Caco-2 (cell line): ENCODE results near the gene ZYG11B. TPM values are rescaled to one million over a fixed set of nuclear protein-coding genes. Genes with fewer than 3 reads are reported as not detected.

ENCODE experiments used
- BruUV-seq: library from RNA; stranded (reverse); fragments of 400-500 nt; replicated peaks from 2 replicates; lab custom pipeline; 2021; lab: Mats Ljungman, UMichigan
- CTCF ChIA-PET: fragments of 300-600 bp; sonication (Branson Sonifier 250); formaldehyde crosslinking; loops from one replicate; lab custom pipeline; 2022; ENCODE audit warnings: antibody characterized with exemption; lab: Charles Lee
- POLR2A ChIA-PET: fragments of 300-600 bp; sonication (Branson Sonifier 250); formaldehyde crosslinking; loops from one replicate; lab custom pipeline; 2022; ENCODE audit warnings: antibody characterized with exemption; lab: Charles Lee
- DNase-seq, 2 experiments: peaks; one replicate each; pipeline versions ENCODE4 v3.0.0 to v3.0.0-alpha.2; 2020 to 2022
- H3K27me3 ChIP-seq: replicated peaks from 2 replicates; pipeline ENCODE4 v1.6.0; 2011; ENCODE audit warnings: low read length; ENCODE audit not compliant: control insufficient read depth, insufficient read depth
- H3K36me3 ChIP-seq: 2 replicates; pipeline ENCODE4 v1.5.1; 2011; ENCODE audit warnings: low read length; ENCODE audit not compliant: control insufficient read depth, insufficient read depth
- H3K4me1 ChIP-seq: fragments of 250-450 bp; sonication (Bioruptor Pico); 2 replicates; pipeline ENCODE4 v1.5.1; 2020; ENCODE audit warnings: mild to moderate bottlenecking
- H3K4me3 ChIP-seq: 2 replicates; pipeline ENCODE4 v1.5.1; 2011; ENCODE audit warnings: low read depth, mild to moderate bottlenecking, control low read depth, low read length
- H3K9me3 ChIP-seq: fragments of 250-450 bp; sonication (Bioruptor Pico); 2 replicates; pipeline ENCODE4 v1.5.1; 2020; ENCODE audit warnings: mild to moderate bottlenecking, moderate library complexity
- H3K27ac Mint-ChIP-seq: one replicate; pipeline ENCODE4 v1.8.0; 2022; ENCODE audit warnings: mixed read lengths; ENCODE audit not compliant: unreplicated experiment
- H3K27me3 Mint-ChIP-seq: one replicate; pipeline ENCODE4 v1.8.0; 2022; ENCODE audit warnings: mixed read lengths; ENCODE audit not compliant: insufficient read depth, unreplicated experiment
- H3K36me3 Mint-ChIP-seq: one replicate; pipeline ENCODE4 v1.8.0; 2022; ENCODE audit warnings: mild to moderate bottlenecking, mixed read lengths; ENCODE audit not compliant: insufficient read depth, unreplicated experiment
- H3K4me1 Mint-ChIP-seq: one replicate; pipeline ENCODE4 v1.8.0; 2022; ENCODE audit warnings: low read depth, mixed read lengths; ENCODE audit not compliant: unreplicated experiment
- H3K4me3 Mint-ChIP-seq: one replicate; pipeline ENCODE4 v1.8.0; 2022; ENCODE audit warnings: mild to moderate bottlenecking, moderate library complexity, mixed read lengths; ENCODE audit not compliant: unreplicated experiment
- H3K9me3 Mint-ChIP-seq: one replicate; pipeline ENCODE4 v1.8.0; 2022; ENCODE audit warnings: mixed read lengths; ENCODE audit not compliant: unreplicated experiment
- CTCF ChIP-seq, 2 experiments: fragments of 200-600 bp in 1 of 2; IDR thresholded peaks; 1 replicate in 1 of 2; 2 replicates in 1 of 2; pipeline versions ENCODE4 v1.5.1 to v1.8.0; 2011 to 2022; ENCODE audit warnings: antibody characterized with exemption in 1 of 2, control low read depth in 1 of 2, inconsistent platforms in 1 of 2, low read depth in 1 of 2, low read length in 1 of 2, mild to moderate bottlenecking in 1 of 2, moderate library complexity in 1 of 2; ENCODE audit not compliant: insufficient read depth in 1 of 2, severe bottlenecking in 1 of 2, unreplicated experiment in 1 of 2
- intact Hi-C: fragments of 100-400 bp; cut with micrococcal nuclease; formaldehyde crosslinking; loops from one replicate; pipeline ENCODE4 v1.10.0; 2022; ENCODE audit not compliant: unreplicated experiment
- total RNA-seq: library from RNA; stranded (reverse); gene quantifications from 2 replicates; pipeline ENCODE4 v1.2.3, GENCODE V29; 2022

ZYG11B gene
- total RNA-seq, 1 experiment from 2014 or later: 15.8 TPM

- Mint-ChIP-seq H3K4me1 (peaks cover 21% of the 10 kb centered on the region), H3K27ac (peak overlapping the region; percentile 56), H3K4me3 (peak overlapping the region; percentile 61), H3K27me3 (no peaks in the 10 kb centered on the region), H3K36me3 (peaks cover 47% of the 10 kb centered on the region), H3K9me3 (no peaks in the 10 kb centered on the region)
- Histone ChIP-seq H3K4me3 (no peak overlapping the region), H3K36me3 (no peaks in the 10 kb centered on the region), H3K27me3 (no peaks in the 10 kb centered on the region), H3K9me3 (no peaks in the 10 kb centered on the region), H3K4me1 (peaks cover 36% of the 10 kb centered on the region)
- intact Hi-C loops: loop anchor here (5.0 kb wide), 1 partner anchor 476 kb away; no protein-coding TSS in a partner anchor
- CTCF ChIA-PET: no interaction called here
- no TSS peak for BruUV-seq
- TF ChIP-seq CTCF (IDR thresholded peaks at IDR 0.05; ENCODE audit: insufficient read depth in 1 of 2, low read depth in 1 of 2, low read length in 1 of 2, severe bottlenecking in 1 of 2, unreplicated experiment in 1 of 2): no peak
- POLR2A ChIA-PET: no interaction called here
- DNase-seq: peak in 1 of 2 experiments; percentile 37
These were observed 20.1 kb upstream of the ZYG11B start for GRCh38 chr1:52706136-52706670.

DNA sequence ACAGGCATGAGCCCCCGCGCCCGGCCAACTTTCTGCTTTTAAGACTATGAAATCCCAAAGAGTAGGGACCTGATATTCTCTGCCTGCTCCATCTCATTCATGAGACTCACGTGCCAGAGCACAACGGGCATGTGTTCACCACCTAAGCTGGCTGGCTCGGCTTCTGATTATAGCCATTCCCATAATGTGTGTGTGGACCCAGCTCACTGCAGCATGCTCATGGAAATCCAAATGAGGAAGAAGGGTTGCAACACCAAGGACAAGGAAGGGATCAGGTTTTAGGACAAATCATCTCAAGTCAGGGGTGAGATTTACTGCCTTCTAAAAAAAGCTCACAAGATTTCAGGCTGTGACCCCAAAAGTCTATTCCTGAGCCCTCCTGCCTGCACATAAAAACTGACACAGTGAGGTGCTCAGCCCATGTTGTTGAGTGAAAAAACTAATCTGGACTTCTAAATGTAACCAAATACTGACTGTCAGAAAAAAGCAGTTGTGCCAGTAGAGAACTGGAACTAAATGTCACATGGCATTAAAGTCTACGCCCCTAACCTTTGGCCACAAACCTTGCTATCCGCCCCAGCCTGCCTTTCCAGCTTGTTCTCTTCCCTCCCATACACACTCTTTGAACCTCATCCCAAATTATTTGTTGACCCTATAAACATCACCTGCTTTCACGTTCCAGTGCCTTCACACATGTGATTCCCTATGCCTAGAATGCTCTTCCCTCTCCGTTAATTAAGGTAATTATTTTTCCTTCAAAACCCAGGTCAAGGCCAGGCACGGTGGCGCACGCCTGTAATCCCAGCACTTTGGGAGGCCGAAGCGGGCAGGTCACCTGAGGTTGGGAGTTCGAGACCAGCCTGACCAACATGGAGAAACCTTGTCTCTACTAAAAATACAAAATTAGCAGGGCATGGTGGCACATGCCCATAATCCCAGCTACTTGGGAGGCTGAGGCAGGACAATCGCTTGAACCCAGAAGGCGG lies 19.0 kb upstream of the ZYG11B start:
- Histone ChIP-seq H3K36me3 (no peaks in the 10 kb centered on the region), H3K27me3 (no peaks in the 10 kb centered on the region), H3K4me1 (peaks cover 36% of the 10 kb centered on the region), H3K9me3 (no peaks in the 10 kb centered on the region), H3K4me3 (peak overlapping the region; percentile 31)
- Mint-ChIP-seq H3K27me3 (no peaks in the 10 kb centered on the region), H3K4me3 (peak overlapping the region; percentile 90), H3K27ac (peak overlapping the region; percentile 98), H3K4me1 (peaks cover 22% of the 10 kb centered on the region), H3K9me3 (no peaks in the 10 kb centered on the region), H3K36me3 (peaks cover 44% of the 10 kb centered on the region)
- POLR2A ChIA-PET: no interaction called here
- TSS peak; percentile 73 for BruUV-seq
- intact Hi-C loops: loop anchor here (5.0 kb wide), 1 partner anchor 475 kb away; no protein-coding TSS in a partner anchor
- CTCF ChIA-PET: no interaction called here
- DNase-seq: peak; percentile 67 to 78
- no peak for TF ChIP-seq CTCF (IDR thresholded peaks at IDR 0.05; ENCODE audit: insufficient read depth in 1 of 2, low read depth in 1 of 2, low read length in 1 of 2, severe bottlenecking in 1 of 2, unreplicated experiment in 1 of 2)

GRCh38 chr1:52707927-52708655 lies 18.2 kb upstream of the ZYG11B start:
- peak overlapping the region; percentile 98 for H3K27ac Mint-ChIP-seq
- CTCF ChIA-PET: no interaction called here

More at GRCh38 chr1:52707927-52708655, 18.2 kb upstream of the ZYG11B start:
- Histone ChIP-seq H3K36me3 (no peaks in the 10 kb centered on the region), H3K27me3 (no peaks in the 10 kb centered on the region), H3K4me1 (peaks cover 36% of the 10 kb centered on the region), H3K9me3 (no peaks in the 10 kb centered on the region), H3K4me3 (peak overlapping the region; percentile 31)
- peak; percentile 69 to 79 for DNase-seq
- Mint-ChIP-seq H3K4me1 (peaks cover 22% of the 10 kb centered on the region), H3K9me3 (no peaks in the 10 kb centered on the region), H3K4me3 (peak overlapping the region; percentile 90), H3K36me3 (peaks cover 39% of the 10 kb centered on the region), H3K27me3 (no peaks in the 10 kb centered on the region)
- intact Hi-C loops: loop anchor here (2.0 to 5.0 kb wide), 2 partner anchors 19 to 474 kb away; partner anchors contain the start of gene ZYG11B
- TF ChIP-seq CTCF (IDR thresholded peaks at IDR 0.05; ENCODE audit: insufficient read depth in 1 of 2, low read depth in 1 of 2, low read length in 1 of 2, severe bottlenecking in 1 of 2, unreplicated experiment in 1 of 2): no peak
- no TSS peak for BruUV-seq
- POLR2A ChIA-PET: no interaction called here
